ENCODE data around the gene C3orf49.

GRCh38 chr3:63875510-63875909 lies 56.4 kb downstream of the C3orf49 start:
- no peak for TF ChIP-seq CTCF (conservative IDR thresholded peaks at IDR 0.05; ENCODE audit: low read depth, low read length)
- TF ChIP-seq EZH2 (IDR thresholded peaks at IDR 0.05; ENCODE audit: low read length, unreplicated experiment): no peak

Data from PC-3 (cell line).